Neural cell (in vitro differentiated cells): ENCODE results near the gene MINK1.
A peak's percentile ranks its signal among the peaks of the same experiment; 100 is the strongest.

Experiments
- CTCF ChIP-seq: fragments of 450-650 bp; IDR thresholded peaks from 2 replicates; pipeline ENCODE4 v1.5.1; 2014; ENCODE audit warnings: antibody characterized with exemption, mild to moderate bottlenecking, moderate library complexity; ENCODE audit not compliant: poor library complexity, severe bottlenecking
- EP300 ChIP-seq: fragments of 450-650 bp; conservative IDR thresholded peaks from 2 replicates; pipeline ENCODE4 v1.6.1; 2014; ENCODE audit warnings: antibody characterized with exemption, mild to moderate bottlenecking, moderate library complexity; ENCODE audit not compliant: poor library complexity, severe bottlenecking
- EZH2 ChIP-seq: fragments of 200-600, 300-800 bp; shearing (Covaris generic), sonication (generic); IDR thresholded peaks from 2 replicates; pipeline ENCODE4 v1.6.1; 2014; ENCODE audit warnings: antibody characterized with exemption, low read length, borderline replicate concordance, mild to moderate bottlenecking; ENCODE audit not compliant: insufficient read depth, poor library complexity, severe bottlenecking
- POLR2AphosphoS5 ChIP-seq: IDR thresholded peaks from 2 replicates; pipeline ENCODE4 v1.6.1; 2012
- TAF1 ChIP-seq: IDR thresholded peaks from 2 replicates; pipeline ENCODE4 v1.6.1; 2012; ENCODE audit warnings: low read depth
- TF ChIP-seq, protein P1 (sequence below): IDR thresholded peaks from 2 replicates; pipeline ENCODE4 v1.6.1; 2012; ENCODE audit warnings: borderline replicate concordance

DNA sequence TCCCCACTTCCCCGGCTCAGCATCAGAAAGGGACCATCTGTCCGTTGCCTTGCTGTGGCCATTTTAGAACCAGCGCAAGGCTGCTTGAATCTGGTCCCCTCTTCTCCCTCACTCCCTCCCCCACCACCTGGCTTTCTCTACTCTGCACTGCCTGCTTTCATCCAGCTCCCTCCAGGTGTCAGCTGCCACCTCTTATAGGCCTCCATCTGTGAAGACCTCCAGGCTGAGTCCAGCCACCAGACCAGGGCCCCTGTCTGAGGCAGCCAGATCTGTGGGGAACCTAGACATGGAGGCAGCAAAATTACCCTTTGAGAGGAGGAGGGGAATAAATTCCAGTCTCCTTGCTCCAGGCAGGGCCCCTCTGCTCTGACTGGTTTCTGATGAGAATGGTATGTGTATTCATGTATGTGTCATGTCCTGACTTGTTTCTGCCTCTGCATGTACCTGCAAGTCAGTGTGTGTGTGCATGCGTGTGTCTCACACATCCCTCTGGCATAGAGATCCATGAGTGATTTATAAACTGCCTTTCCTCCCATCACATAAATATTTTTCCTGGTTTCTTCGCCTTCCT, 21.1 kb downstream of the MINK1 start:
- TF ChIP-seq CTCF (no peak), POLR2AphosphoS5 (peak; percentile 23), TAF1 (no peak), EZH2 (no peak), EP300 (no peak)
- TF ChIP-seq, protein P1, sequence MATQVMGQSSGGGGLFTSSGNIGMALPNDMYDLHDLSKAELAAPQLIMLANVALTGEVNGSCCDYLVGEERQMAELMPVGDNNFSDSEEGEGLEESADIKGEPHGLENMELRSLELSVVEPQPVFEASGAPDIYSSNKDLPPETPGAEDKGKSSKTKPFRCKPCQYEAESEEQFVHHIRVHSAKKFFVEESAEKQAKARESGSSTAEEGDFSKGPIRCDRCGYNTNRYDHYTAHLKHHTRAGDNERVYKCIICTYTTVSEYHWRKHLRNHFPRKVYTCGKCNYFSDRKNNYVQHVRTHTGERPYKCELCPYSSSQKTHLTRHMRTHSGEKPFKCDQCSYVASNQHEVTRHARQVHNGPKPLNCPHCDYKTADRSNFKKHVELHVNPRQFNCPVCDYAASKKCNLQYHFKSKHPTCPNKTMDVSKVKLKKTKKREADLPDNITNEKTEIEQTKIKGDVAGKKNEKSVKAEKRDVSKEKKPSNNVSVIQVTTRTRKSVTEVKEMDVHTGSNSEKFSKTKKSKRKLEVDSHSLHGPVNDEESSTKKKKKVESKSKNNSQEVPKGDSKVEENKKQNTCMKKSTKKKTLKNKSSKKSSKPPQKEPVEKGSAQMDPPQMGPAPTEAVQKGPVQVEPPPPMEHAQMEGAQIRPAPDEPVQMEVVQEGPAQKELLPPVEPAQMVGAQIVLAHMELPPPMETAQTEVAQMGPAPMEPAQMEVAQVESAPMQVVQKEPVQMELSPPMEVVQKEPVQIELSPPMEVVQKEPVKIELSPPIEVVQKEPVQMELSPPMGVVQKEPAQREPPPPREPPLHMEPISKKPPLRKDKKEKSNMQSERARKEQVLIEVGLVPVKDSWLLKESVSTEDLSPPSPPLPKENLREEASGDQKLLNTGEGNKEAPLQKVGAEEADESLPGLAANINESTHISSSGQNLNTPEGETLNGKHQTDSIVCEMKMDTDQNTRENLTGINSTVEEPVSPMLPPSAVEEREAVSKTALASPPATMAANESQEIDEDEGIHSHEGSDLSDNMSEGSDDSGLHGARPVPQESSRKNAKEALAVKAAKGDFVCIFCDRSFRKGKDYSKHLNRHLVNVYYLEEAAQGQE, result no peak
